Lower lobe of right lung (tissue), 2 donors: ENCODE results near the gene PAIP2. TPM values are rescaled to one million over a fixed set of nuclear protein-coding genes. Genes with fewer than 3 reads are reported as not detected.

Source experiments
- ATAC-seq, 2 donors: fragments of 200-7000 bp; cut with Tn5 transposase; one replicate each; pipeline ENCODE4 v1.9.1; 2020 to 2022; ENCODE audit warnings: mild to moderate bottlenecking in 2 of 2, moderate library complexity in 2 of 2
- DNase-seq: peaks from one replicate; pipeline ENCODE4 v3.0.0-alpha.2; 2020
- H3K27ac ChIP-seq: fragments of 200-600 bp; one replicate; pipeline ENCODE4 v1.8.0; 2022
- H3K27me3 ChIP-seq: fragments of 200-600 bp; one replicate; pipeline ENCODE4 v1.8.0; 2022; ENCODE audit warnings: low read depth
- H3K36me3 ChIP-seq: fragments of 200-600 bp; one replicate; pipeline ENCODE4 v1.8.0; 2022; ENCODE audit warnings: mild to moderate bottlenecking
- H3K4me1 ChIP-seq: fragments of 200-600 bp; one replicate; pipeline ENCODE4 v1.8.0; 2022
- H3K4me3 ChIP-seq: fragments of 200-600 bp; one replicate; pipeline ENCODE4 v1.8.0; 2022; ENCODE audit warnings: mild to moderate bottlenecking
- H3K9me3 ChIP-seq: fragments of 200-600 bp; one replicate; pipeline ENCODE4 v1.8.0; 2022
- intact Hi-C: fragments of 100-400 bp; cut with DNase I; formaldehyde crosslinking; loops from one replicate; pipeline ENCODE4 v1.11.0; 2022
- total RNA-seq: library from RNA; stranded (reverse); fragmentation: NEBNext Ultra II Directional; extraction: Animal tissue kit (Norgen Biotek cat#: 25700); gene quantifications from one replicate; pipeline ENCODE4 v1.2.1, GENCODE V29; 2021
- TF ChIP-seq, protein P1 (sequence below): fragments of 200-600 bp; IDR thresholded peaks from one replicate; pipeline ENCODE4 v1.8.0; 2022; ENCODE audit warnings: antibody characterized with exemption, mild to moderate bottlenecking
- donor health status: DM: no; HTN: yes; CAD: no; lungs with severe emphysema.

The PAIP2 gene
- total RNA-seq, 1 donor from 2014 or later, result 84.1 TPM

DNA sequence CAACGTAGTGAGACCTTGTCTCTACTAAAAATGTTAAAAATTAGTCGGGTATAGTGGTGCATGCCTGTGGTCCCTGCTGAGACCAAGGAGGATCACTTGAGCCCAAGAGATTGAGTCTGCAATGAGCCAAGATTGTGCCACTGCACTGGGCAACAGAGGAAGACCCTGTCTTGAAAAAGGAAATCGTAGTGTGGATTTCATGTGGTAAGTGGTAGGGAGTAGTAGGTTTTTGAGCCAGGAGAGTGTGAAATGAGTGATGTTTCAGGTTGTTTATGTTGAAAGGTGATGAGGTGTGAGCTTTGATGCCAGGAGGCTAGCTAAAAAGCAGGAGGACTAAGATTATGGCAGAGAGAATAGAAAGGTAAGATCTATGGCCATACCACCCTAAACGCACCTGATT, 42.2 kb upstream of the PAIP2 start:
- DNase-seq (no peak), ATAC-seq (no peak)
- no peaks in the 10 kb centered on the region for H3K9me3 ChIP-seq
- intact Hi-C loops, result no loop called here
- TF ChIP-seq, protein P1, sequence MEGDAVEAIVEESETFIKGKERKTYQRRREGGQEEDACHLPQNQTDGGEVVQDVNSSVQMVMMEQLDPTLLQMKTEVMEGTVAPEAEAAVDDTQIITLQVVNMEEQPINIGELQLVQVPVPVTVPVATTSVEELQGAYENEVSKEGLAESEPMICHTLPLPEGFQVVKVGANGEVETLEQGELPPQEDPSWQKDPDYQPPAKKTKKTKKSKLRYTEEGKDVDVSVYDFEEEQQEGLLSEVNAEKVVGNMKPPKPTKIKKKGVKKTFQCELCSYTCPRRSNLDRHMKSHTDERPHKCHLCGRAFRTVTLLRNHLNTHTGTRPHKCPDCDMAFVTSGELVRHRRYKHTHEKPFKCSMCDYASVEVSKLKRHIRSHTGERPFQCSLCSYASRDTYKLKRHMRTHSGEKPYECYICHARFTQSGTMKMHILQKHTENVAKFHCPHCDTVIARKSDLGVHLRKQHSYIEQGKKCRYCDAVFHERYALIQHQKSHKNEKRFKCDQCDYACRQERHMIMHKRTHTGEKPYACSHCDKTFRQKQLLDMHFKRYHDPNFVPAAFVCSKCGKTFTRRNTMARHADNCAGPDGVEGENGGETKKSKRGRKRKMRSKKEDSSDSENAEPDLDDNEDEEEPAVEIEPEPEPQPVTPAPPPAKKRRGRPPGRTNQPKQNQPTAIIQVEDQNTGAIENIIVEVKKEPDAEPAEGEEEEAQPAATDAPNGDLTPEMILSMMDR, result no peak
- H3K36me3 ChIP-seq, result no peaks in the 10 kb centered on the region
- H3K4me3 ChIP-seq, result no peak overlapping the region
- no peaks in the 10 kb centered on the region for H3K27me3 ChIP-seq
- H3K27ac ChIP-seq, result no peak overlapping the region
- peaks cover 97% of the 10 kb centered on the region for H3K4me1 ChIP-seq

DNA sequence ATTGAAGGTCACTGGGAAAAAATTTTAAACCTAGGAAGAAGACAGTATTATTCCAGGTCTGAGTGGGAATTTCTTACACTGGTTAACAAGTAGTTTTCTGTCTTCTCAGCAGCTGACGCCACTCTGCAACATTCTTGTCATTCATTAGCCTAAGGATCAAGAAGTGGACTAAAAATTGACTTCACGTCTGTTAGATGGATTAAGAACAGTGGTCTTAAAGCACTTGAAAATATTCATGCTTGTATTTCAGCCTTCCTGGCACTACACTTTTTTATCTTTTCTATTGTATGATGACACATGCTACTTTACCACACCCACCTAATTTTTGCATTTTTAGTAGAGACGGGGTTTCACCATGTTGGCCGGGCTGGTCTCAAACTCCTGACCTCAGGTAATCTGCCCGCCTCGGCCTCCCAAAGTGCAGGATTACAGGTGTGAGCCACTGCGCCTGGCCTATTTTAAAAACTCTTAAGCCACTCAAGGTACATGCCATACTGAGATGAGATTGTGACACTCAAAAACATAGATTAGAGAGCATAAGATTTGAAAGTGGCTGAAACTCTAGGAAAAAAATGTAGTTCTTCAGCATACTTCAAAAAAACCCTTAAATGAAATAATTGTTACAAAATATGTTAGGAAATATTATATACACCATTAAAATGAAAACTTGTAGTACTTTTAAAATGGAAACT, 39.7 kb upstream of the PAIP2 start:
- TF ChIP-seq, protein P1, result no peak
- H3K4me3 ChIP-seq, result no peak overlapping the region
- intact Hi-C loops, result no loop called here
- no peaks in the 10 kb centered on the region for H3K27me3 ChIP-seq
- H3K27ac ChIP-seq, result no peak overlapping the region
- H3K36me3 ChIP-seq, result no peaks in the 10 kb centered on the region
- ATAC-seq (peak; percentile 61 to 75), DNase-seq (no peak)
- peaks cover 100% of the 10 kb centered on the region for H3K4me1 ChIP-seq
- H3K9me3 ChIP-seq, result no peaks in the 10 kb centered on the region

DNA sequence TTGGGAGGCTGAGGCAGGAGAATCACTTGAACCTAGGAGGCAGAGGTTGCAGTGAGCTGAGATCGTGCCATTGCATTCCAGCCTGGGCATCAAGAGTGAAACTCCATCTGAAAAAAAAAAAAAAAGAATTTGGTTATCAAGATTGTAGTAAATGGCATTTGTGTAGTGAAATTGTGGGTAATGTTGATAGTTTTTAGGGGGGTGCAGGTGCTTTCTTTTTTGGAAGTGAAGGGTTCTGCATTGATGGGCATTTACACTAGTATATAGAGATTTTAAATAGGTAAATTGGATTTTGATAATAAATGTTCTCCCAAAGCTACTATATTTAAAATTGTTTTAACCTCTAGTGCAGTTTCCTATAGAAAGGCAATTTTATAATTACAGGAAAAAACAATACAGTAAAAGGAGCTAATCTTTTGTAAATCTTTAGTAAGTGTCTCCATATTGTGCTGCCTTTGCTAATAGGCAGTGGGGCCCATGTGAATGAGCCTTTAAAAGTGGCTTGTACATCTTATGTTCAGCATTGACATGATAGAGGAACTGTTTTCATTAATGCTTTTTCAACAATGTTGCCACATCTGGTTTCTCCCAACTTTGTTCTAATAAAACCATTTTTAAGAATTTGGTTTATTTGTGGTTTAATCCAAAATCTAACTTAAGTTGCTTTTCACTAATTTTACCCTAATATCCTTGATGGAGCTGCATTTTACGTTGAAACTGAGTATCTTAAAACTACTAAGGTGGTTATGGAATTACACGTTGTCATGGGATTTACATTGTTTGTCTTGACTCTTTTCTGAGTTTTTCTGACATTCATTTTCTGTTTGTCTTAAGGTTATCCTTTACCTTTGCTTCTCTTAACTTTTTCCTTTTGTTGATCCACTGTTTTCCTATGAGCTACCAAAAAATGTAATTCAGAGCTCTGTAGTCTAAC, 37.0 kb upstream of the PAIP2 start:
- intact Hi-C loops, result no loop called here

DNA sequence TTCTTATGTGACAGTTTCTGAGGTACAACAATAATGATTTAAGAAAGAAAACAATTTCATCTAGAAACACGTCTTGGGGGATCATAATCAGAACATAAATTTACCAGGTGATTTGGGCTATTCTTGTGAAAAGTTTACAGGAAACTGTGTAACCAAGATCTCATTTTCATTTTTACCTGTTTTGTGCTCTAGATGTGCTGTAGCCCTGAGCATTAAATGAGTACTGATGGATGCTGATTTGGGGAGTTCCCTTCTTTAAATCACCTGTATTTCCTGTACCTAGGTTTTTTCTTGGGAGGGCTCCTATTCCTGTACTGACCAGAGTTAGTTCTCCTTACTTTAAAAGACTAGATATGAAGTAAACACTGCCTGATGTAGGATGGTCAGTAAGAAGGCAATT, 35.5 kb upstream of the PAIP2 start:
- DNase-seq (no peak), ATAC-seq (no peak)
- intact Hi-C loops, result no loop called here
- no peaks in the 10 kb centered on the region for H3K27me3 ChIP-seq
- H3K9me3 ChIP-seq, result no peaks in the 10 kb centered on the region
- H3K4me1 ChIP-seq, result peaks cover 97% of the 10 kb centered on the region
- TF ChIP-seq, protein P1, result no peak
- no peaks in the 10 kb centered on the region for H3K36me3 ChIP-seq
- H3K27ac ChIP-seq, result no peak overlapping the region
- no peak overlapping the region for H3K4me3 ChIP-seq

More for the DNA sequence above, 37.0 kb upstream of the PAIP2 start:
- Histone ChIP-seq H3K4me3 (no peak overlapping the region), H3K36me3 (no peaks in the 10 kb centered on the region), H3K4me1 (peaks cover 99% of the 10 kb centered on the region), H3K27me3 (no peaks in the 10 kb centered on the region), H3K27ac (no peak overlapping the region), H3K9me3 (no peaks in the 10 kb centered on the region)
- DNase-seq, result no peak
- TF ChIP-seq, protein P1, result no peak
- no peak for ATAC-seq

DNA sequence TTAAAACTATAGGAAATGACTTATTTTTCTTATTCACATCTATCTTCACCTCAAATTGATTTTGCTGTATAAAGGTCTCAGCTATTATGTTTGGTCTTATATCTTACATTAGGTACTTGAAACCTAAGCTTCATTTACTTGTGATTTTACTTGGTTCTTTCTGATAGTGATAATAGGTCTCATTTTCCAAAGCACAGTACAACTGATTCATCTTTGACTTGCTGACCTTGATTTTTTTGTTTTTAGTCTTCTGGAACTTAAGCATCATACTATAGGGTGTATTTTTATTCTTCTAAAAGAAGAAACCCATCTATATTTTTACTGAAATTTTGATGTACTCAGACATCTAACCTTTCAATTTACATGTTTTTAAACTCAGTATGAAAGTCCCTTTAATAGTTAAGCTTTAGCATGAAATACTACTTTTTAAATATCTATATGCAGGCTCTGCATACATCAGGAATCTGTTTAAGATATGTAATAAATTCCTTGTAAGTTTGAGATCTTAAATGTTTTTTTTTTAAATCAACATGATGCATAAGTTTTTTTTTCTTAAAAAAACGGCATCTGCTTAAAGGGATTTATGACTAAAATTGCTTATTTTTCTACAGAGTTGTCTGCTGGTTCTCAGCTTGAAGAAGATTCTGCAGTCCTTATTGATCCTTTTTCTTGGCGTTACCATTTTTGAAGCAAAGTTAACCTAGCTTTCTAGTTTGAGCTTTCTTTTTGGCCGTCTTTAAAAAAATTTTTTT, 34.9 kb upstream of the PAIP2 start:
- intact Hi-C loops, result no loop called here

More for the DNA sequence above, 34.9 kb upstream of the PAIP2 start:
- Histone ChIP-seq H3K4me1 (peaks cover 93% of the 10 kb centered on the region), H3K4me3 (no peak overlapping the region), H3K27ac (no peak overlapping the region), H3K36me3 (no peaks in the 10 kb centered on the region), H3K9me3 (no peaks in the 10 kb centered on the region), H3K27me3 (no peaks in the 10 kb centered on the region)
- DNase-seq (no peak), ATAC-seq (no peak)
- TF ChIP-seq, protein P1, result no peak
